ENCODE results near the gene MXRA8.

The MXRA8 gene

DNA sequence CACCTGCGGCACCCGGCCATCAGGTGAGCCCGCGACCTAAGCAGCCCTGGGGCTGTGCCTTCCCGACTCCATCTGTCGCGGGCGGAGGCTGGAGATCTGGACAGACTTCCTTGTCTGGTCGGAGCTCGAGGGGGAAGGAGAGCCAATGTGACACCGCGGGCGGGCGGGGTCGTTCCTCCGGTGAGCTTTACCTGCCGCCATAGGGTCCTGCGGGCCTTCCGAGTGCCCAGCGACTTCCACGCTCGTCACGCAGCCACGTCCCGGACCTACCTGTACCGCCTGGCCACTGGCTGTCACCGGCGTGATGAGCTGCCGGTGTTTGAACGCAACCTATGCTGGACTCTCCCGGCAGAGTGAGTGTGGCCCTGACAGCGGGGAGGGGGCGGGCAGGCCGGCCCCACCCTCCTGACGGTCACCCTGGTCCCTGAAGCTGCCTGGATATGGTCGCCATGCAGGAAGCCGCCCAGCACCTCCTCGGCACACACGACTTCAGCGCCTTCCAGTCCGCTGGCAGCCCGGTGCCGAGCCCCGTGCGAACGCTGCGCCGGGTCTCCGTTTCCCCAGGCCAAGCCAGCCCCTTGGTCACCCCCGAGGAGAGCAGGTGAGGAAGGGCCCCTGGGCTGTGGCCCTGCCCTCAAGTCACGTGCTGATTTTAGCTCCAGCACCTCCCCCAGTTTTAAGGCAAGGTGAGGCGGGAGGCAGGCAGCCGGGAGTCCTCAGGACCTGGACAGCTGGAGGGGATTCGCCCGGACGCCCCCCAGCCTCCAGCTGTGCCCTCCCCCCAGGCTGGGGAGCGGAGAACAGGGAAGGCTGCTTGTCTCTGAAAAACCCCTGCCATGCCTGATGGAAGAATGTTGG, 48.9 kb downstream of the MXRA8 start:
- no peaks in the 10 kb centered on the region for H3K9me3 Mint-ChIP-seq
- no peaks in the 10 kb centered on the region for H3K27me3 Mint-ChIP-seq
- H3K4me1 Mint-ChIP-seq (ENCODE audit: low read depth in 2 of 2) = peaks cover 17 to 19% of the 10 kb centered on the region in 2 donors
- peak overlapping the region; percentile 58 to 69 for H3K4me3 Mint-ChIP-seq
- ATAC-seq (replicated peaks) (no peak), DNase-seq (peak in 1 of 3 experiments; percentile 20)
- peak overlapping the region in 1 of 2 donors; percentile 78 for H3K27ac Mint-ChIP-seq
- H3K36me3 Mint-ChIP-seq (ENCODE audit: insufficient read depth) = peaks cover 43% of the 10 kb centered on the region

DNA sequence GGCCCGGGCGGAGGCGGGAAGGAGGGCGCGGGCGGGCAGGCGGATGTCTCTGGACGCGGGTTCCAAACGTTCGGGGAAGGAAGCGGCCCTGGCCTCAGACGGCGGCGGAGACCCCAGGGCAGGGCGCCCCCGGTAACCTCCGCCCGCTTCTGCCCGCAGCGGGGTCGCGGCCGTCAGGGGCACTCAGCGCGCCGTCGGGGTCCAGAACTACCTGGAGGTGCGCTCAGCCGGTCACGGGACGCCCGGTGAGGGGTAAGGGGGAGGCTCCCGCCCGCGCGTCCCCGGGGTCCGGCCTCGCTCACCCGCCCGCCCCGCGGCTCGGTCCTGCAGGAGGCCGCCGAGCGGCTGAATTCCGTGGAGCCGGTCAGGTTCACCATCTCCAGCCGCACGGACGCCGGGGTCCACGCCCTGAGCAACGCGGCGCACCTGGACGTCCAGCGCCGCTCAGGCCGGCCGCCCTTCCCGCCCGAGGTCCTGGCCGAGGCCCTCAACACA, 49.6 kb downstream of the MXRA8 start:
- ATAC-seq (replicated peaks) = no peak
- no peaks in the 10 kb centered on the region for H3K27me3 Mint-ChIP-seq
- H3K27ac Mint-ChIP-seq = peak overlapping the region; percentile 75 to 78
- no peaks in the 10 kb centered on the region for H3K9me3 Mint-ChIP-seq
- peak overlapping the region; percentile 79 to 80 for H3K4me3 Mint-ChIP-seq
- peaks cover 17 to 20% of the 10 kb centered on the region in 2 donors for H3K4me1 Mint-ChIP-seq (ENCODE audit: low read depth in 2 of 2)
- H3K36me3 Mint-ChIP-seq (ENCODE audit: insufficient read depth) = peaks cover 40% of the 10 kb centered on the region
- DNase-seq = no peak

DNA sequence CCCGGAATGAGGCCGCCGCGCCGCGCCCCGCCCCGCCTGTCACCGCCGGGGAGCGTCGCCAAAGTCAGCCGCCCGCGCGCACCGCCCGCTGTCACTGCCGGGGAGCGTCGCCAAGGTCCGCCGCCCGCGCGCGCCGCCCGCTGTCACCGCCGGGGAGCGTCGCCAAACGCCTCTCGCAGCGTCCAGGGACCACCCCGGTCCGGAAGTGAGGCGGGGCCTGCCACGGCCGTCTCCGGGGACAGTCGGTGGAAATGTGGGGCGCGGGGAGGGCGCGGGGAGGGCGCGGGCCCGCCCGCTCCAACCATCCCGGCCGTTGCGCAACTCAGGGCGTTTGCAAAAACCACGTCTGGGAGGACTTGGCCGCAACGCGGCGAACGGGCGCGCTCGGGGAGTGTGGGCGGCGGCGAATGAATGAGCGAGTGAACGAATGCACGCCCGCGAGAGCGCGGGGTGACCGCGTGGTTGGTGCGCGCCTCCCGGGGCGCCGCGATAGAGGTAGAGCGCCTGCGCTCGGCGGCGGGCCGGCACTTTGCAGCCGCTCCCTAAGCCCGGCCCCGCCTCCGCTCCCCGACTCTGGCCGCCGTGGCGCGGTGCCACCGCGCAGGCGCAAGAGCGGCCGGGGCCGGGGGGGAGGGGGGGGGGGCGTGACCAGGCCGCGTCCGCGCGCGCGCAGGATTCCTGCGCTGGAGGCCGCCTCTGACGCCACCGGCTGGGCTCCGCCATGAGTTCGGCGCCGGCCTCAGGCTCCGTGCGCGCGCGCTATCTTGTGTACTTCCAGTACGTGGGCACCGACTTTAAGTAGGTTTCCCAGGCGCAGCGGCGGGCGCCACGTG, 50.2 kb downstream of the MXRA8 start, which contains the start of the genes ACAP3 and PUSL1:
Gene ACAP3, minus strand, starts transcription at position 8 of the 833 bp plus-strand sequence. CDS start 115 bp downstream, outside the sequence.
Gene PUSL1, plus strand, starts transcription at position 675 of the 833 bp plus-strand sequence. Its CDS starts 47 bp downstream, at position 722.
- Mint-ChIP-seq H3K27ac (peak within 1 kb of the TSS; percentile 75 to 78), H3K4me1 (ENCODE audit: low read depth in 2 of 2) (peaks cover 17 to 20% of the 10 kb centered on the region in 2 donors), H3K27me3 (no peaks in the 10 kb centered on the region), H3K9me3 (no peaks in the 10 kb centered on the region), H3K36me3 (ENCODE audit: insufficient read depth) (peaks cover 36% of the 10 kb centered on the region), H3K4me3 (peak within 1 kb of the TSS; percentile 80 to 84)
- DNase-seq (peak; percentile 86 to 89 (median 87)), ATAC-seq (replicated peaks) (peak; percentile 69)

DNA sequence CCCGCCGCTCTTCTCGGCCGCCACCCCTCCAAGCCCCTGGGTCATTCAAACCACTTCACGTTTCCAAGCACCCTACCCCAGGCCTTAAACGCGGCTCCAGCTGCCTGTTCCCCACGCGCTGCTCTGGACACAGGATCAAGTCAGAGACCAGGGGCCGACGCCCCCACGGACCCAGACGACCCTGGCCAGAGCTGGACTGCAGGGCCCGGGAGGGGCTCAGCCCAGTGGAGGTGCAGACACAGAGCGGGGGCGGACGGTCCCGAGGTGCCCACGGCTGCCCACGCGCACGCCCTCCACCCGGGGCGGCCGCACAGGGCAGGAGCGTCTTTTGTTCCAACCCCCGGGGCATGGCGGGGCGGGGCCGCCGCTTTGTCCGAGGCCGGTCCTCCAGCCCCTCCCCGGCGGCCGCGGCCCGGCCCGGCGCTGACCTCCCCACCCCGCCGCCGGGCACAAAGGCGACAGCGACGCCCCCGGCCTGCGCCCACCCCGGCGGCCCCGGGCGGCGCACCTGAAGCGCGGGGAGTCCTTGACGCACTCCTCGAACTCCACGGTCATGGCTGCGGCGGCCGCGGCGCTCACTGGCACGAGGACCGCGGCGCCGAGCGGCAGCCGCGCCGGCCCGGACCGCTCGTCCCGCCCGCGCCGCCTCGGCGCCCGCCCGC, 51.0 kb downstream of the MXRA8 start:
- H3K27ac Mint-ChIP-seq = peak overlapping the region in 1 of 2 donors; percentile 78
- H3K36me3 Mint-ChIP-seq (ENCODE audit: insufficient read depth) = peaks cover 35% of the 10 kb centered on the region
- H3K27me3 Mint-ChIP-seq = no peaks in the 10 kb centered on the region
- DNase-seq (peak in 1 of 3 experiments; percentile 16), ATAC-seq (replicated peaks) (no peak)
- H3K4me3 Mint-ChIP-seq = peak overlapping the region; percentile 80 to 84
- peaks cover 17 to 20% of the 10 kb centered on the region in 2 donors for H3K4me1 Mint-ChIP-seq (ENCODE audit: low read depth in 2 of 2)
- H3K9me3 Mint-ChIP-seq = no peaks in the 10 kb centered on the region

DNA sequence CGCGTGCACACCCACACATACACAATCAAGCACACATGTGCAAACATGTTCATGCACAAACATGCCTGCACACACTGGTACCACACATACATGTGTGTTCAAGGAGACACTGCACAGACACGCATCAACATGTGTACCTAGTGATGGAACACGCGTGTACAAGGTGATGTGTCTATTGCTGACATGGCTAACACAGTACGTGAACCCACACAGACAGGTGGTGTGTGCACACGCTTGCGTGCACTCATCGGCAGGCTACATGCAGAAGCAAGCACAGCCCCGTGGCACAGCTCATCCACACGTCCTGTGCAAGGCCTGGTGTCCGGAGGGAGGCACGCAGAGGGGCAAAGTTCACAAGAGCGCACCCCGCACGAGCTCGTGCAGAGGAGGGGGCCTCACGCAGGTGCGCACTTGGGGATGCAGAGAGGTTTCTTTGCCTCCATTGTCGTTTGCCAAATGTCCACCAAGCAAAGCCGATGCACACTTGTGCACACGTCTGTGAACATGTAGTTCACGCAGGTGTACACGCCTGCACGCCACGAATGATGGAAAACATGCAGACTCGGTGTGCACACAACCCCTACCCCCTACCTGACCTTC, 51.6 kb downstream of the MXRA8 start:
- peak overlapping the region; percentile 80 to 84 for H3K4me3 Mint-ChIP-seq
- peaks cover 35% of the 10 kb centered on the region for H3K36me3 Mint-ChIP-seq (ENCODE audit: insufficient read depth)
- H3K9me3 Mint-ChIP-seq = no peaks in the 10 kb centered on the region
- H3K27ac Mint-ChIP-seq = peak overlapping the region in 1 of 2 donors; percentile 78
- DNase-seq (no peak), ATAC-seq (replicated peaks) (no peak)
- peaks cover 17 to 20% of the 10 kb centered on the region in 2 donors for H3K4me1 Mint-ChIP-seq (ENCODE audit: low read depth in 2 of 2)
- H3K27me3 Mint-ChIP-seq = no peaks in the 10 kb centered on the region

DNA sequence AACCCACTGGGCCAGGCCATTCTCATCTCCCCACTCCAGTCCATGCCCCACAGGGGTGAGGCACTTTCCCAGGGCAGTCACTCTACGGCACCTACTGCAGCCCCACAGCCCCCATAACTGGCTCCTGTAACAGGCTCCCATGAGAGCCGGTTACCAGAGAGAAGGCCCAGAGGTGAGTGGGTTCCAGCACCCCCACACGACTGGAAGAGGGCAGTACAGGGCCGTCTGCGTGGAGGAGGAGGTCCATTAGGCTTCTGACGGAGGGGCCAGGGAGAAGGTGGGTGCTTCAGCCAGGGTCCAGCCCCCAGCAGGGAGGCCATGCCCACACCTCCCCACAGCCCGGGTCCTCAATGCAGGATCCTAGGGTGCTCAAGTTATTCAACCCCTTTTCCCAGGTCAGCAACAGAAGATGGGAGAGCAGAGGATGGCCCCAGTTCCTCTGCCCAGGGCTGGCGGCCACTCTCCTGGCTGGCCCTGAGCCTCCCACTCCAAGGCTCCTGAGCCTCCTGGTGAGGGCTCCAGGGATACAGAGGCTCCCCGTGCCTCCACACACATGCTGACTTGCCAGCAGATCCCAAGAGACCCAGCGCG, 52.2 kb downstream of the MXRA8 start:
- H3K4me3 Mint-ChIP-seq = peak overlapping the region; percentile 80 to 84
- H3K27me3 Mint-ChIP-seq = no peaks in the 10 kb centered on the region
- DNase-seq = no peak
- H3K4me1 Mint-ChIP-seq (ENCODE audit: low read depth in 2 of 2) = peaks cover 17 to 20% of the 10 kb centered on the region in 2 donors
- ATAC-seq (replicated peaks) = no peak
- no peaks in the 10 kb centered on the region for H3K9me3 Mint-ChIP-seq
- peaks cover 31% of the 10 kb centered on the region for H3K36me3 Mint-ChIP-seq (ENCODE audit: insufficient read depth)
- peak overlapping the region; percentile 58 to 78 for H3K27ac Mint-ChIP-seq

DNA sequence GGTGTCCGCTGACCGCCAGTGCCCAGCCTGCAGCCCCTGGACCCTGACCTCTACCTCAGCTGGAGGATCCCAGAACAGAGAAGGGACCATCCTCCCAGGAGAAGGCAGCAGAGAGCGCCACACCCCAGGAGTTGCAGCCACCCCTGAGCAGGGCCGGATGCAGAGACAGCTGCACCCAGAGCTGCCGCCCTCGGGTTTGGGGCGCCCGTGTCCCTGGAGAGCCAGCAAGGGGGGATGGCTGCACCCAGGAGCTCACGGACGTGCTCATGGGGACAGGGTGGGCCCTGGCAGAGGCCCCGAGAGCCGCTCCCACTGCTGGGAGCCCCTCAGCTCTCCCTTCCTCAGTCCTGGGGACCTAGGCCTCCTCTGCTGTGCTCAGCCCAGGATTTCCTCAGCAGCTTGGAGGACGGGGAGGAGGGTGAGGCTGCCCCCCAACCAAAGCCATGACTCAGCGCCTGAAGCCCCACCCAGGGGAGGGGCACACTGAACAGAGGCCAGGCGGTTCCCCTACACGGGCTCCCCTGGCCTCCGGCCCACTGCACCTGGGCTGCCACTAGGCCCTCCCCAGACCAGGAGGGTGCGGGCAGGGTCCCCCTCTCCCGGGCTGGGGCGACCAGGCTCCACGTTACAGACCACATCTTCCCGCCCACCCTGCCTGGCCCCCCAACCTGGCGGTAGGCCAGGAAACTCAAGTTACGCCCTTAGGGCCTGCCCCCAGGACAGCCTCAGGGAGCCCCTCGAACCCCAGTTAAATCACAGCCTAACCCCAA, 52.9 kb downstream of the MXRA8 start:
- Mint-ChIP-seq H3K4me1 (ENCODE audit: low read depth in 2 of 2) (peaks cover 17 to 20% of the 10 kb centered on the region in 2 donors), H3K4me3 (peak overlapping the region; percentile 80 to 84), H3K27ac (peak overlapping the region; percentile 58 to 78), H3K36me3 (ENCODE audit: insufficient read depth) (peaks cover 28% of the 10 kb centered on the region), H3K9me3 (no peaks in the 10 kb centered on the region), H3K27me3 (no peaks in the 10 kb centered on the region)
- ATAC-seq (replicated peaks) = peak; percentile 39
- DNase-seq = peak; percentile 71 to 73 (median 72)

DNA sequence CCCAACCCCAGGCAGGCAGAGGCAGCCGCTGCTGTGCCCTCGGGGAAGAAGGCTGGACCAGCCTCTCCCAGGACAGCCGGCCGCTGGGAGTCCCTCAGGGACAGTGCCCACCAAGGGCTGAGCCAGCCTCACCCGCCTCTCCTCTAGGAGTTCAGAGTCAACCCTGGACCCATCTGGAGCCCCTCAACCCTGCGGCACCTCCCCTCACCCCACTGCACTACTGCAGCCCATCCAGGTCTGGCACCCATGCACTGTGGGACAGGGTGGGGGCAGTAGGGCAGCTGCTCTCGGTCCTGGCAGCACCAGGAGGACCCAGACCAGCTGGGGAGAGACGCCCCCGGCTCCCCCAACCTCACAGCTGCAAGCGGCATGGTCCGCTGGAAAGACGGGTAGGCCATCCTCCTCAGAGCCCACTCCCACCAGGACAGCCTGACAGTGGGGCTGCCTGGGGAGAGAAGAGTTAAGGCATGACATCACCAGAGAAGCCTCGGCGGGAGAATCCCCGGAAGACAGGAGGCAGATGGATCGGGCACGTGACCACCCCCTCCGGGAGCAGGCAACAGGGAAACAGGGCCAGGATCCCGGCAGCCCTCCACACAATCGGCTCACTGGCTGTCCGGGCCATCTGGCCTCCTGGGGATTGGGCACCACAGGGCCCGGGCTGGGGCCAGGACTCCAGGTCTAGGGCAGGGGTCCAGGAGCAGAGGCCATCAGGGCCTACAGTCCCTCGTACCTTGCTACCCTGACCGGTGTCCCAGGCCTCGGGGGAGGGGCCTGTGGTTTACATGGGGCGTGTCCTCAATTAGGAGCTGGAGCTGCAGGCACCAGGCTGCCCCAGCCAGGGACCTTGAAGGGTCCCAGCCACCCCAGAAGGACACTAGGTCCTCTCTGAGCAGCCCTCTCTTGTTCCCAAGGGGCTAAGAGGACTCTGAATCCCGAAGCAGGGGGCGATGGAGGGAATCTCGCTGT, 53.7 kb downstream of the MXRA8 start:
- ATAC-seq (replicated peaks) (no peak), DNase-seq (no peak)
- Mint-ChIP-seq H3K27ac (peak overlapping the region in 1 of 2 donors; percentile 78), H3K27me3 (no peaks in the 10 kb centered on the region), H3K9me3 (no peaks in the 10 kb centered on the region), H3K4me3 (peak overlapping the region; percentile 80 to 84), H3K36me3 (ENCODE audit: insufficient read depth) (peaks cover 19% of the 10 kb centered on the region), H3K4me1 (ENCODE audit: low read depth in 2 of 2) (peaks cover 17 to 20% of the 10 kb centered on the region in 2 donors)

DNA sequence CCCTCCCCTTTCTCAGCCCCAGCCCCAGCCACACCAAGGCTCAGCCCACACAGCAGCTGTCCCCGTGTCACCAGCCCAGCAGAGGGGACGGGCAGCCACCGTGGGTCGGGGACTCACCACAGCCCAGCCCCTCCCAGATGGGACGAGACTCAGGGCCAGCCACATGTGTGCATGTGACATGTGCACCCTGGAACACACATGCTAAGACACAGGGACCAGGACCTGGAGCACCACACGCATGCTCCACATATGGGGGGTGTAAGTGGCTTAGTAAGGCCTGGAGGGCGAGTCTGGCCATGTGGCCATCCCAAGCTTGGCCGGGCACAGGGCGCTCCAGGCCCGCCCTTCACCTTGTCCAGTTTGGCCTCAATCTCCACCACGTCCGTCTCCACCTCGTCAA, 54.6 kb downstream of the MXRA8 start:
- ATAC-seq (replicated peaks) (no peak), DNase-seq (no peak)
- H3K27me3 Mint-ChIP-seq = no peaks in the 10 kb centered on the region
- no peaks in the 10 kb centered on the region for H3K9me3 Mint-ChIP-seq
- no peak overlapping the region for H3K4me3 Mint-ChIP-seq
- peaks cover 15% of the 10 kb centered on the region for H3K36me3 Mint-ChIP-seq (ENCODE audit: insufficient read depth)
- peaks cover 17 to 20% of the 10 kb centered on the region in 2 donors for H3K4me1 Mint-ChIP-seq (ENCODE audit: low read depth in 2 of 2)
- H3K27ac Mint-ChIP-seq = no peak overlapping the region

DNA sequence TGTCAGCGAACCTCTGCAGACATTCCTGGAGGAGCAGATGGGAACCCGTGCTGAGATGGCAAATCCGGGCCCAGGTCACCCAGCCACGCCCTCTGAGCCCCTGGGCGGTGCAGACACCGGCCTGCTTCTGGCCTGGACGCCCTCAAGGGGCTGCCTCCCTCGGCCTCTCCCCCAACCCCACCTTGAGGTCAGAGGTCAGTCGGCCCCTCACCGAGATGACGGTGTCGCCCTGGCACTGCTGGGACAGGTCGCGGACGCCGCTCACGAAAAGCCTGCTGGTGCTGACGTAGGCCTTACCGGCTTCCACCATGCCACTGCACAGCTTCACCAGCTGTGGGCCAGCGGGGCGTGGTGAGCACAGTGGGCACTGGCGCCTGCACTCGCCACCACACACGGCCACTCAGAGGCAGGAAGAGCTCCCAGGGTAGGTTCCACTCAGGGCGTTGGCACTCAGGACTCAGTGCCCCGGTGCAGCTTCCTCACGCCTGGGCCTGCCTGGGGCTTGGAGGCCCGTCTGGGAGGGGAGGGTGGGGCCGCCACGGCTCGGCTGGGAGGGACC, 55.3 kb downstream of the MXRA8 start:
- Mint-ChIP-seq H3K36me3 (ENCODE audit: insufficient read depth) (peaks cover 8% of the 10 kb centered on the region), H3K4me3 (no peak overlapping the region), H3K4me1 (ENCODE audit: low read depth in 2 of 2) (peaks cover 17 to 20% of the 10 kb centered on the region in 2 donors), H3K27ac (no peak overlapping the region), H3K27me3 (no peaks in the 10 kb centered on the region), H3K9me3 (no peaks in the 10 kb centered on the region)
- no peak for ATAC-seq (replicated peaks)
- DNase-seq = no peak

Data from effector memory CD8-positive, alpha-beta T cell (primary cell).